ENCODE measurements around the gene COL25A1. TPM values are rescaled to one million over a fixed set of nuclear protein-coding genes. Genes with fewer than 3 reads are reported as not detected.
"Not testable (repeated sequence)": the region's sequence is repeated elsewhere in the genome, so short reads cannot be mapped to it uniquely, and the experiment has no call there.

Gene COL25A1
- total RNA-seq, 1 donor from 2014 or later, result 0.37 TPM

DNA sequence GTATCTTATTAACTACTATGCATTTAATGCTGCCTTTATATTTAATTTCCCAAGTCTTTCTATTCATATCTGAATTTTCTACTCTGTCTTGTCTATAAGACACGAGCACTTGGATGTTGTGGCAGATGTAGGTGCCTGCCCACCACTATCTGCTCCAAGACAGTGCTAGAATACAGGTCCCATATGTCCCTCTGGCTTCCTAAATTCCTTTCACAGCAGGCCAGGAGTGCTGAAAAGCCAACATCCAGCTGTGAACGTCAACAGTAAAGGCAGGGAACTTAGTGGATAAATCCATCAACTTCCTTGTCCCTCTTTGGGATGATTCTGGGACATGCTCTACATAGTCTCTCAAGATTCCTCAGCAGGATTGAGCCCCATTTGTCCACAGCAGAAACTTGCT is 294.5 kb downstream of the COL25A1 start:
- ATAC-seq (no peak), DNase-seq (no peak)
- intact Hi-C loops (cut with micrococcal nuclease), result no loop called here

DNA sequence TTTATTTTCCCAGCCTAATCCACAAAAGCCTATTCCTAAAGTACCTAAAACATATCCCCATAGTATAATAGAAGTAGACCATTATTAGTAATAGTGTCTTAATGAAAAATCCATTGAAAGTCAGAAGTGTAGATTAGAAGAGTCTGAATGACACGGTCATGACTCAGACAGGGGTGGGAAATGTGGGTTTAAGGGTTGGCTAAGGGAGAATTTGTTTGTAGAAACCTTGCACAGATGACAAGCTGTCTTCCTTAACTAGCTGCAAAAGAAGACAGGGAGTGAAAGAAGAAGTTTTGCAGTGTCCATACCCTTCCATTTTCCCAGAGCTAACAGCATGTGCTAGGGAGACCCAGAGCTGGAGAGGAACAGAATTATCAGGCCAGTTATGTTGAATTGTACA is 296.9 kb downstream of the COL25A1 start:
- ATAC-seq (no peak), DNase-seq (no peak)
- intact Hi-C loops (cut with micrococcal nuclease), result no loop called here

DNA sequence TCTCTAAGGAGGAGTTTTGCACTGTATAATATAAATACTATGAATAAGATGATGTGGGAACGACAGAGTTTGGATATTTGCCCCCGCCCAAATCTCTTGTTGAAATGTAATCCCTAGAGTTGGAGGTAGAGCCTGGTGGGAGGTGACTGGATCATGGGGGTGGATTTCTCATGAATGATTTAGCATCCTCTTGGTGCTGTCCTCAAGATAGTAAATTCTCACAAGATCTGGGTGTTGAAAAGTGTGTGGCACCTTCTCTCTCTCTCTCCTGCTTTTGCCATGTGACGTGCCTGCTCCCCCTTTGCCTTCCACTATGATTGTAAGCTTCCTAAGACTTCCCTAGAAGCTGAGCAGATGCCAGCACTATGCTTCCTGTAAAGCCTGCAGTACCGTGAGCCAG is 298.0 kb downstream of the COL25A1 start:
- DNase-seq, result no peak
- intact Hi-C loops (cut with micrococcal nuclease), result no loop called here
- no peak for ATAC-seq

DNA sequence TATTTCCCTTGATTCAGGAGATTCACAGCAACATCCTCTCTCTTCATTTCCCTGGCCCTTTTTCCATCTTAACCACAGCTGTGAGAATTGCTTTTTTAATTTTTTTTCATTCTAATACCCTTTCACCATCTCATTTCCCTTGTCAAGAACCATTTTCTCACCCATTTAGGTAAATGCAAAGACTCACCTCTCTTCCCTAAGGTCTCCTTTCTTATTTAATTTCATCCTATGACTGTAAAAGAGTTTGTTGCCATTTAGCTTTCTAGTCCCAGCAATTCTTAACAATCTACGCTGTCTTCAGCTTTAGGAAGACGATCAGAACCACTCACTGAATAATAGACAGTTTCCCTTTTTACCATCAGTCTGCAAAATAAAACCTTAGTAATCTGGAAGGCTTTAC is 298.5 kb downstream of the COL25A1 start:
- ATAC-seq, result no peak
- intact Hi-C loops (cut with micrococcal nuclease), result no loop called here
- DNase-seq, result no peak

DNA sequence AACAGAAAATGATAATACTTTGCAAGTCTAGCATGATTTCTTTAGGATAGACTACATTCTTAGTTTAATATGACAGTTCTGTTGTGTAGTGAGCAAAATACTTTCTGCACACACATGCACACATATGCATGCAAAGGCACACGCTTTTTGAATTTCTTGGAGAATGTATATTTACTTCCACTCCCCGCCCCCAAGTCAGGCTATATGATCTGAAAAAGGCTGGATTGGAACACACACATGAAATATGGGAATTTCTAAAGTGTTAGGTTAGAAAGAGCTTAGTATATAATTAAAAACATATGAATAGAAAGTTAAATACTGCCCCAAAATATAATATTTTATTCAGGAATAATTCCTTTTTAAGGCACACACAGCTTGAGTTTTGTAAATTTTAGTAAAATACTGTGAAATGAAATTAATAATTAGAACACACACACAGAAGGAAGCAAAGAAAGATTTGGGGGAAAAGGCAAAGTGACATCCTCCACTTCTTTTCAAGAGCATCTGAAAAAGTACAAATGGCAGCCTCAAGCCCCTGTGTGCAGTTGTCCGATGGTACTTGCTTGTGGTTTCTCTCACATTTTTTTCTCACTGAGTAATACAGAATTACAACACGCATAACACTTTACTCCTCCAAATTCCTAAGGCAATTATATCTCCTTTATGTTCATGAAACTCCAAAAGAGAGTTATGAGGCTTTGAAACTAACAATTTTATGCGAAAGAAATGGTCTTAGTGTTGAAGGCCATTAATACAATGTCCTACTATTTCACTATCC is 310.7 kb downstream of the COL25A1 start:
- DNase-seq (no peak), ATAC-seq (no peak)
- intact Hi-C loops (cut with micrococcal nuclease), result no loop called here

DNA sequence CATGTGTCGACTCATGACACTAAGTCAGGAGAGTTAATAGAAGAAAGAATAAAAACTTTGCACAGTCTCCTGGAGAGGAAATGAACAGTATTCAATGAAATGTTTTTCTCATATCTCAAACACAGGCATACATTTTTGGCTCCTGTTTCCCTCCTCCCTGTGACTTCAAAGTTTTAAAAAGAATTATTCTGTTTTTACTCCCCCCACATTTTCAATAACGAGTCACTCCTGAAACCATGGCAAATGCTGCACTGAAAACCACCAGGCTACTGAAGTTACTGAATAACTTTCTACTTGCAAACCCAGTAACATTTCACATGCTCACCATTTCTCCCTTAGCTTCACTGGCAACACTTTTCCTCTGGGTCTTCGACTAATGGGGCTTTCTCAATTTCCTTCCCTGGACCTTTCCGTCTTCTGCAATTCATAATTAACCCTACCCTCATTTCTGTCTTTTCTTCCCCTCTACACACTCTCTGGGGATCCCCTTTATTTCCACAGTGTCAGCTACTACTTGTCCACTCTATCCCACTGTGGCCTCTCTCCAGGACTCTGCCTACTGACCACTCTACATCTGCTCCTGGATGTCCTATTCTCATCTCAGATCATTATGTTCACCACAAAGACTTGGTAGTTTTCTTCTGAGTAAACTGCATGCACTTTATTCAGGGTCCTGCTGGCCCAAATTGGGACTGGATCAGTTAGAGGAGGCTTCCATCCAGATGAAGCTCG is 313.8 kb downstream of the COL25A1 start:
- ATAC-seq, result no peak
- intact Hi-C loops (cut with micrococcal nuclease), result no loop called here

DNA sequence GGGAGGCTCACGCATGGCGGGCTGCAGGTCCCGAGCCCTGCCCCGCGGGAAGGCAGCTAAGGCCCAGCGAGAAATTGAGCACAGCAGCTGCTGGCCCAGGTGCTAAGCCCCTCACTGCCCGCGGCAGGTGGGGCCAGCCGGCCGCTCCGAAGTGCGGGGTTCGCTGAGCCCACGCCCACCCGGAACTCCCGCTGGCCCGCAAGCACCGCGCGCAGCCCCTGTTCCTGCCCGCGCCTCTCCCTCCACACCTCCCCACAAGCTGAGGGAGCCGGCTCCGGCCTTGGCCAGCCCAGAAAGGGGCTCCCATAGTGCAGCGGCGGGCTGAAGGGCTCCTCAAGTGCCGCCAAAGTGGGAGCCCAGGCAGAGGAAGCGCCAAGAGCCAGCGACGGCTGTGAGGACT is 318.0 kb downstream of the COL25A1 start:
- DNase-seq; ATAC-seq; intact Hi-C loops (cut with micrococcal nuclease): not testable (repeated sequence)

More for the DNA sequence above, 313.8 kb downstream of the COL25A1 start:
- DNase-seq, result no peak

DNA sequence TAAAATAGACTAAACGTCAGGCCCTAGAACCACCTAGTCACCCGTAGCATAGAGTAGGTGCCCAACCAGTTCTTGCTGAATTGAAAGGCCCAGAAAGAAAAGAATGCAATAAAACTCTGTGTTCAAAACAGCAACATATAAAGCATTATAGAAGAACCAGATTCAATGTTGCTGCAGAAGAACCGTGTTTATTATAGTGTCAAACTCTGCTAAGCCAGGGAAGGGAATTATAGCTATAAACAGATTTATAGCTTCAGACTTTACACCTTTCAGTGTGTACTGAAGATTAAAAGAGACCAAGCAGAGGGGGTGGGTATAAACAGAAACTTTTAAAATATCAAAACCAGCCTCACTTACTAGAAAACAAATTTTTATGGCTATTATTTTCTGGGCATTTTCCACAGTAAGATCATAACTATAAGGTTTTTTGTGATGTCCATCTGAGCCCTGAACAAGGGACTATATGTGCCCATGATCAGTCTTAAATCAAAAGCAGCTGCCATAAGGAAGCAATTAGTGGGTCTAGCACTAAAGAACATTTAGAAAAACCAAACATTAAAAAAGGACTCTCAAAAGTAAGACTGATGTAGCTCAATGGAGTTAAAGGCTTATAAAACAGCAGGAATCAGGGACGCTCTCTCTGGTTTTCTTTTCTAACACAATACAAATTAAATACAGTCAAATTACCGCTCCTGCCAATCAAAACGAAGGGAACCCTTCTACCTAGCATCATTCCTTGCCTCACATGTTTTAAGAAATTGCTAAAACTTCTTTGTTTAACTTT is 319.9 kb downstream of the COL25A1 start:
- intact Hi-C loops (cut with micrococcal nuclease), result no loop called here
- DNase-seq (no peak), ATAC-seq (no peak)

DNA sequence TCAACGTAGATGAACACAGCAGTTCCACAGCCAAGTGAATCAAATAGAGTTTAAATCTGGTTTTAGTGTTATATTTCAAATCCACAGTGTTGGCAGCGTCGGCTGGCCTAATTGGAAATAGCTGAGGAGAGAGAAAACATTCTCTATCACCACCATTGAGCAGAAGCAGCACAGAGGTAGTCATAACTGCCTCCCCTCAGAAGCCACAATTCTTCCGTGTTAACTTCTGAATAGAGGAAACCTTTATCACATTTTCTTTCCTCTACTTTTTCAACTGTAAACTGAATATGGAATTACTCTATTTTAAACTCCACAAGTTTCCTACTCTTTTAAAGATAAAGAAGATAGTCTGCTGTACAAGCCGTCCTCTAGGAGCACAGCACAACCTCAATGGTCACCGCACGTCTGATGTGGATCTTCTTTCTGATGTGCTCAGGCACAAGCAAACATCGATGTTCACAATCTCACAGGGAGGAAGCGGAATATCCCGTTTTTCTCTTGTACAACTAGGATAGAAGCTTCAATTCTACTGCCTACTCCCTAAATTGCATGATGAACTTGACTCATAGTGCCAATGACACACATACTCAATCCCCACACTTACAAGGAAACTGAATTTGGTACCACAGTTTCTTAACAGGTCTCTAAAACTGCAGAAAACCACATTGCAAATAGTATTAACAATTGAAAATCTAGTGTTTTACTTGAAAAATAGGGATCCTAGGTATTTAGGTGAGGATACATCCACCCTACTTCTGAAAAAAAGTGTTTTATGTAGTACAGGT is 321.8 kb downstream of the COL25A1 start:
- ATAC-seq, result no peak
- intact Hi-C loops (cut with micrococcal nuclease), result no loop called here

DNA sequence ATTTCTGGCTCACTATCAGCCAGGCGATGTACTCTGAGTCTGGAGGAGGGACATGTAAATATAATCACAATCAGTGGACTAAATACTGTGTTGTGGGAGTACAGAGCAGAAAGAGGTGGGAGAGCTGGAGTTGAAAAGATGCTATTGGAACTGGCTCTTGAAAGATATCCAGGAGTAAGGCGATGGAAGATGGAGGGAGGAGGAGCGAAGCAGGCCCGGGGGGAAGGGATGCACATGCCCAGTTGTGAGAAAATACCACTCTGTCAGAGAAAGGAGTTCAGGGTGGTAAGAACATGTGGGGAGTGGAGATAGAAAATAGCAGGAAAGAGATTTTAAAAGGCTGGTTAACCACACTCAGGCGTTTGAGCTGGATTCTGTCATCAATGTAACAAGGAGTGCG is 322.7 kb downstream of the COL25A1 start:
- intact Hi-C loops (cut with micrococcal nuclease), result no loop called here
- ATAC-seq, result no peak
- no peak for DNase-seq

More for the DNA sequence above, 321.8 kb downstream of the COL25A1 start:
- DNase-seq, result no peak

DNA sequence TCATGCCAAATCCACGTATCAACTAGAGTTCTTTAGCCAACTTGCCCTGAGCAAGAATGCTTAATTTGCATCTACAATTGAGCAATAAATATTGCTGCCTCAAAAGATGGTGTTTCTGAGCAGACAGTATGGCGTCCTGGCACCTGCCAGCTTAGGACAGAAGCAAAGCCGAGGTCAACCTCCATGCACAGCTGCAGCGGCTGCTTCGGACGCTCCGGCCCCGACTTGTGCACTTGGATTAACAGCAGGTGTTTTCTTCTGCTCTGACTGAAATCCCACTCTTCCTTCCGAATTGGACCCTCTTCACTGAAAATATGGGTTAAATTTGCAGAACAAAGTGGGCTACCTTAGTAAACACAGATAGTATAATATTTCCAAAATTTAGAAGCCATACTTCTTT is 324.4 kb downstream of the COL25A1 start:
- DNase-seq, result no peak
- no peak for ATAC-seq
- intact Hi-C loops (cut with micrococcal nuclease), result no loop called here

DNA sequence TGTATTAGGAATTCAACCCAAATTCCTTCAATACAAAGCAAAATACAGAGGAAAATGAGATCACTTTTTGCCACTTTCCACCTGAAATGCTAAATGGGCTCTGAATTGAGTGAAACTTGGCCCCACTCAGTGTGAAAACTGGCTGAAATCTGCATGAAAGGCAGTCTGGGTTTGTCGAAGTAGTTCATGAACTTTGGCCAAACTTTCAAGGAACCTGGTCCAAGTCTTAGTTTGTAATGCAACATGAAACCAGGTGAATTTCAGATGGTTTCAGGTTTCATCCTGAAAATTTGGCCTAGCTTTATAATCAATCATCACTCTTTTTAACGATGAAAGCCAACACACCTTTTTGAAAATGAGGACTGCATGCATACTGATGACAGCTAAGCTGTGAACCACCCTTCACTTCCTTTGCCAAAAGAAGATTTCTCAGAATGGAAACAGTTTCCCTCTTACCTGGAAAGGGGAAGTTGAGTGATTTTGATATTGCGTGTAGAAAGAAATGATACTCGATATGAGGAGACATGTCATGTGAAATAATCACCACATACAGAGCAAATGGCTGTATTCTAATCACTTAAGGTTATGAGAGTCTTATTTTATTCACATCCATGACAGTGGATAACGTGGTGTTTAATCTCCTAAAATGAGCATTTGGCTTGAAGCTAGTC is 329.7 kb downstream of the COL25A1 start:
- intact Hi-C loops (cut with micrococcal nuclease), result no loop called here
- ATAC-seq, result no peak

DNA sequence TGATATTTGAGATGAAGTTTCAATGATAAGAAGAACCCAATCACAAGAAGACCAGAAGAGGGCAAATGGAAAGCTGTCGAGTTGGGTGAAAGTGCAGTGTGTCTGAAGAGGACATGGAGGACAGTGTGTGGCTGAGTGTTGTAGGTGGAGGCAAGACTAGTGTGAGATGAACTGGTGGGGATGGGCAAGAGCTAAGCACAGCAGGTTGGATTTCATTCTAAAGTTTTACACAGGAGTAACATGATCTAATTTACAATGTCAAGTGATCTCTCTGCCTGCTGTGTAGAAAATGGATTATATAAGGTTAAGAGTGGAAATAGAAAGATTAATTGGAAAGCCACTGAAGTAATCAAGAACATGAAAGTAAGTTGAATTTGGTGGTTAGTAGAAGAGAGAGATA is 331.0 kb downstream of the COL25A1 start:
- ATAC-seq (no peak), DNase-seq (no peak)
- intact Hi-C loops (cut with micrococcal nuclease), result no loop called here

More for the DNA sequence above, 329.7 kb downstream of the COL25A1 start:
- no peak for DNase-seq

DNA sequence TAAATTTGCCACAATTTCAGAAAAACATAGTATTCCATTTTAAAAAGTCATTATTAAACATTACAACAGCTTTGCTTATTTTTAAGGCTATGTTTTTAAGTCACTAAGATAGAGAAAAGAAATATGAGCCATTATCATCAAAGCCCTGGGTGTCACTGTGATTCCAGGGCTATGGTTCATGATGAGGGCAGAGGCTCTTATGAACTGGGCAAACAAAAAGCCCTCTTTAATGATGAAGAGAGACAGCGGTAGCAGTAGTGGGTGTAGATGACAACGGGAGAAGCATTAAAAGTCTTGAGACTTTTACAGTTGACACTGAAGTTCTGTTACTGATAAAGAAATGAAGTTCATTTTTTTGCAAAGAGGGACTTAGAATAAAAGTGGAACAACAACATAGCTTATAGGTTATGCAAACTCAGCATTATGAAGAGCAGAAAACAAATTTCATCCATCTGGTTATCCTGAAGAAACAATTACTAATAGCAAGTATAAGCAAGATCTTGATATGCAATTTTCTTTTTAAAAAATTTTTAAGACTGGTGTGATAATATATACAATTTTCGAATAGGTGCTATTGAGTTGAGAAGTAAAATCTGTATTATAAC is 336.9 kb downstream of the COL25A1 start:
- DNase-seq, result no peak
- intact Hi-C loops (cut with micrococcal nuclease), result no loop called here
- no peak for ATAC-seq

DNA sequence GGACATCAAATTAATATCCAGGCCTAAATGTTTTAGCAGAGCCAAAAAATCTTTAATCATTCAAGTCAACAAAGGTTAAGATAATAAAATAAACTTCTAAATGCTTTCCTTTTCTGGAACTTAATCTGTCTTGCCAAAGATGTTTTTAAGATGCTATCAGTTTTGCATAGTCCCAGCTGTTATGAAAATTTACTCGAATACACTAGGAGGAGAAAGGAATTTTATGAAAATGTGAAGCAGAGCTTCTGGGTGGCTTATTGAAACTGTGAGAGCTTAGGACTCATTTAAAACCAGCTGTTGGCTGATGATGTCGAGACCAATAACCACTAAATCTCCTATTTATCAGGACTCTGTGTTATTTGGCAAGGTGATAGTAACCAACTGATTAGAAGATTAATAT is 337.4 kb downstream of the COL25A1 start:
- DNase-seq, result no peak
- ATAC-seq, result peak; percentile 41
- intact Hi-C loops (cut with micrococcal nuclease), result no loop called here

DNA sequence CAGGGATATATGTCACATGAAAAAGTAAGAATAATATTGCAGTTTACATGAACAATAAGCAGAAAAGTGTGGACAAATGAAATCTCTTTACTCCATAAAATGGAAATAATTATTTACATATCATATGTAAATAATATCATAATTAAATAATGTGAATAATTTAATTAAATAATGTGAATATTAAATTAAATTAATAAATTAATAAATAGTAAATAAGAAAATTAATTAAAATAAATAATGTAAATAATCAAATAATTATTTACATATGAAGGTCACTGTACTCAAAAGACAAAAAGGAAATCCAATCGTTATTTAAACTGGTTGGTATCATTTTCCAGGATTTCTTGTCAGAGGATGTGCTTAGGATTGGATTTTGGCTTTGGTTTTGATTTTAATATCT is 338.5 kb downstream of the COL25A1 start:
- intact Hi-C loops (cut with micrococcal nuclease), result no loop called here

DNA sequence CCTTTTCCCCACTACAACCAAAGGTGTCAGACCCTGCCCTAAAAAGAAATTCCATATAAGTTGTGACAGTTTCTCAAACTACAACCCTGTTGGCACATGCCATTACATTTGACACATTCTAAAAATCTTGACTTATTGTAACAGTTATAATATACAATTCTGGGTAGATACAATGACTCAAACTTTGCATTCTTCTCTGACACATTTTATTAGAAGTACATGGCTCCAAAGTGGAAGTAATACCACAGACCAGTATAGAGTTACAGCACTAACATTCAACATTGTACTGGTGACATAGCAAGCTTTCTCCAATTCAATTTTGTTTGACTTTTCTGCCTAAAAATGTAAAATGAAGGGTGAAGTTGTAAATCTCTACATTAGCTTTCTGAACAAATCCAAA is 343.0 kb downstream of the COL25A1 start:
- no peak for DNase-seq
- intact Hi-C loops (cut with micrococcal nuclease), result no loop called here
- ATAC-seq, result no peak

More for the DNA sequence above, 338.5 kb downstream of the COL25A1 start:
- no peak for DNase-seq
- no peak for ATAC-seq

DNA sequence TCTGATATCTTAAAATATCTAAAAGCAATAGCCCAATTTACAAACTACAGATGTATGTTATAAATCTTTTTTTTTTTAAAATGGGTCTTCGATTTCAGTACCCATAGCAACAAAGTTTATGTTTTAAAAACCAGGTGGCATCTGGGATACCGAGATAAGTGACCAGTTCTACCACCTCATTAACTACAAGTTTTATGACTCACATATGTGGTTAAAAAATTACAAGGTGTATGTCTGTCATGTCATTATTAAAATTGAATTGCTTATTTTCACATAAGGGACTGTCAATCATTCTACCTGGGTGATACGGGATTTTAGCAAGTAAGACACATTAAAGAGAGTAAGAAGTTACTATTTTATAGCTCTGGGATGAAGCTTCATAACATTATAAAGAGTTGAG is 347.6 kb downstream of the COL25A1 start:
- ATAC-seq (no peak), DNase-seq (no peak)
- intact Hi-C loops (cut with micrococcal nuclease), result no loop called here
